ENCODE data around the gene HSPA12A.

DNA sequence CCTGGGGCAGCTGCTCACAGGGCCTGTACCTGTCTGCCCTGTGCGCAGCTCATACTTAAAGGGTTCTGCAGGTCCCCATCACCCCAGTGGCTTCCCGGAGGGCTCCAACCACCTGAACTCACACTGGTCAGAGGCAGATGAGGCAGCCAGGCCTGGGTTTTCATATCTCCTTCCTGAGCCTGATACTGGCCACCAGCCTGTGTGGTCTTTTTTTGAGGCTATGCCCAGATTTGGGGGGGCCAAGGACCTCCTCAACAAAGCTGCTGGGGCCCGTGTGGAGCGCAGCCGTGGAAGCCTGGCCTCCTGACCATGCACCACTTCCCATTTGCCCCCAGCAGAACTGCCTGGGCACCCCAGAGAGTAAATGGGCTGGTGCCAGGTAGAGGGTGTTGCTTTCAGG is 95.9 kb downstream of the HSPA12A start:
- TF ChIP-seq CTCF (IDR thresholded peaks at IDR 0.05) (no peak), POLR2A (IDR thresholded peaks at IDR 0.05; ENCODE audit: low read depth) (no peak)

All from esophagus muscularis mucosa (tissue), 3 donors.